Activated T-helper 1 cell treated with anti-CD3 and anti-CD28 coated beads, Interleukin-2, amount 50 U/mL, for 16 hours (primary cell): ENCODE data around the gene APCDD1L.
"Not testable (repeated sequence)": the region's sequence is repeated elsewhere in the genome, so short reads cannot be mapped to it uniquely, and the experiment has no call there.

Experiments
- DNase-seq, 2 donors: peaks; one replicate each; pipeline ENCODE4 v3.0.0-alpha.2; 2020; ENCODE audit warnings: low read depth in 1 of 2, low spot score in 1 of 2

APCDD1L gene

GRCh38 chr20:58545565-58546415, 30.6 kb upstream of the APCDD1L start:
- DNase-seq, result no peak

GRCh38 chr20:58544891-58545290, 29.7 kb upstream of the APCDD1L start:
- DNase-seq, result no peak

GRCh38 chr20:58544286-58544685, 29.1 kb upstream of the APCDD1L start:
- DNase-seq, result no peak

DNA sequence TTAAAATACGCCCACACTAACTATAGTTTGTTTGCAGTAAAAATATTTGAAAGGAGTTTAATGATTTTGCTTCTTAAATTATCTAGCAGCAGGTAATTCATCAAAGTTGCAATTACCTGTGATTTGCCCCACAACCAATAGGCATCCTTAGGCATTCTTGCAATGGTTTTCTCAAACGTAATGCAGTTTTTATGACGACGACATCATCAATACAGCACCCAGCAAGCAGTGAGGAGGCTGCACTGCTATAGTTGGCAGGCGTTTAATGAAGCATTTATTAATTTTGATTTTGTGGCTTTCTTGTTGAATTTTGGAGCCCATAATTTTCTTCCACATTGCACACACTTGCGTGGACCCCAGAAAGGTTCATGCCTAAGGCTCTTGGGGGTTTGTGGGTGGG, 28.1 kb upstream of the APCDD1L start:
- DNase-seq, result no peak

DNA sequence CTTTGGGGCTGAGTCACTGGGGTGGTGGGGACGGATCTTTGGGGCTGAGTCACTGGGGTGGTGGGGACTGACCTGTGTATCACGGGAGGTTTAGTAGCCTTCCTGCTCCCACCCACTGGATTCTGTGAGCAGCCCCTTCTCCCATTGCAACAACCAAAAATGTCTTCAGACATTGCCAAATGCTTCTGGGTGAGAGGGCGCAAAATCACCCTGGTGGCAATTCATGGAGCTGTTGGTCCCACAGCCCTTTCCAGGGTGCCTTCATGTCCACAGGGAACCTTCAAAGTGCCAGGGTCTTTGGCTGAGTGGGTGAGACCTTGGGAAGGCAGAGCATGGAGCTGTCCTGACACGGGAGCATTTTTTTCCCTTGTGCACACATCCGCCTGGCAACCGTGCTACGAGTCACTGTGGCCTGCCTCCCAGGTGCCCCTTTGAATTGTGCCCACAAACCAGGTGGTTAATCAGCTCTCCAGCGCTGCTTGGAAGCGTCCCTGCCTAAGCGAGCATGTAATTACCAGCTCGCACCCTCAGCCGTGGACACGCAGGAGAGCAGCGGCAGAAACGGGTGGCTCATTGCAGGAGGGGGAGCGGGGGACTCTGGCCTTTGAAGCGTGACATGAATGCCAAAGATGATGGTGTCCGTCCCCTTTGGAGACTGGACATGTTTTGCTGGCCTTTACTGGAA, 27.4 kb upstream of the APCDD1L start:
- DNase-seq, result no peak

- not testable (repeated sequence) for DNase-seq
Observed at GRCh38 chr20:58542034-58542410, 26.8 kb upstream of the APCDD1L start.

- DNase-seq, result no peak
Observed at GRCh38 chr20:58538752-58539151, 23.6 kb upstream of the APCDD1L start.

DNA sequence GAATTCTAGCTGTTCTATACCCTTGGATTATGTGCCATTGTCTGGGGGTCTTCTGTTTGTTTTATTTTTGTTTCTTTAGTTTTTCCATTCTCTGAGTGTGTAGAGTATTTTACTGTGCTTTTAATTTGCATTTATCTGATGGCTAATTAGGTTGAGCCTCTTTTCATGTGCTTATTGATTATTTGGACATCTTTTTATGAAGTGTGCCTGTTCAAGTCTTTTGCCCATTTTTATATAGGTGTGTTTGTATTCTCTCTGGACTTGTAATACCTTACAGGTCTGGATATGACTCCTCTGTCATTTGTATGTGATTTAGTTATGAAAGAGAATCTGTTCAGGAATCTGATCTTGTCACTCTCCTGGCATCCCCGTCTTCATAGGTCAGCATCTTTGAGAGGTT, 22.6 kb upstream of the APCDD1L start:
- DNase-seq, result no peak

DNA sequence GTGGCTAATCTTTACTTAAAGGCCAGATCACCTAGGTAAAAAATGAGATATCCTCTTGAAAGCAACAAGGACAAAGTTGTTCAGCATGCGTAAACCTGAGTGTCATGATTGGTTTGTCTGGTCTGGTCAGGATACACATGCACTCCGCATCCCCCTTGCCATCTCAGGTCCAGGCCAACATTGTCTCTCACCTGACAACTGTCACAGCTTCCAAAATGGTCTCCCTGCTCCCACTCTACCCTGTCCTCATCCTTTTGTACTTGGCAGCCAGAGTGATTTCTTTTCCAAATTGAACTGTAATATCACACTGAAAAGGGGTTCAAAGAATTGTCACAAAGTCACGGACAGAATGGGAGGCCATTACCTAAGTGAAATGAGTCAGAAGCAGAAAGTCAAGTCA, 21.1 kb upstream of the APCDD1L start:
- no peak for DNase-seq

- no peak for DNase-seq
Observed at GRCh38 chr20:58531657-58532056, 16.5 kb upstream of the APCDD1L start.

DNA sequence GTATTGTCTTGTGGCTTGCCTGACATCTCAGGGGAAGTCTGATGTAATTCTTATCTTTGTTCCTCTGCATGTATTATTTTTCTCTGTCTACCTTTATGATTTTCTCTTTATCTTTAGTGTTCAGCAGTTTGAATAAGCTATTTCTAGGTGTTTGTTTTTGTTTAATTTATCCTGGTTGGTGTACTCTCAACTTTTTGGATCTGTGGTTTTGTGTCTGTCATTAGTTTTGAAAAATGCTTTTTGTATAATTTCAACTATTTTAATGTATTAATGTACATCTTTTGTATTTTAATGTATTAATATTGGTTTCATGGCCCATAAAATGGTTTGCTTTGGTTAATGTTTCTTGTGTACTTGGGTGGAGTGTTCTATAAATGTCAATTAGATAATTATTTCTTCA, 15.9 kb upstream of the APCDD1L start:
- no peak for DNase-seq

GRCh38 chr20:58528412-58528811, 13.2 kb upstream of the APCDD1L start:
- no peak for DNase-seq

DNA sequence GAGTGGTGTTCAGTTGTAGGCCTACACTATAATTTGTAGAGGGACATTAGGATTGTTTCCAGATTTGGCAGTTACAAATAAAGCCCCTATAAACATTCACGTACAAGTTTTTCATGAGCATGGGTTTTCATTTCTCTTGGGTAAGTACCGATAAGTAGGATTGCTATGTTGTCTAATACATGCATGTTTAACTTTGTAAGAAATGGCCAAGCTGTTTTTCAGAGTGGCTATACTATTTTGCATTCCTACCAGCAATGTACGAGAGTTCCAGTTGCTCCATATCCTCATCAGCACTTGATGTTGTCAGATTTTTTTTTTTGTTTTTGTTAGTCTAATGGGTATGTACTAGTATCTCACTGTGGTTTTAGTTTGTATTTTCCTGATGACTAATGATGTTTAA, 11.2 kb upstream of the APCDD1L start:
- no peak for DNase-seq

GRCh38 chr20:58524814-58525213, 9.6 kb upstream of the APCDD1L start:
- DNase-seq, result no peak

DNA sequence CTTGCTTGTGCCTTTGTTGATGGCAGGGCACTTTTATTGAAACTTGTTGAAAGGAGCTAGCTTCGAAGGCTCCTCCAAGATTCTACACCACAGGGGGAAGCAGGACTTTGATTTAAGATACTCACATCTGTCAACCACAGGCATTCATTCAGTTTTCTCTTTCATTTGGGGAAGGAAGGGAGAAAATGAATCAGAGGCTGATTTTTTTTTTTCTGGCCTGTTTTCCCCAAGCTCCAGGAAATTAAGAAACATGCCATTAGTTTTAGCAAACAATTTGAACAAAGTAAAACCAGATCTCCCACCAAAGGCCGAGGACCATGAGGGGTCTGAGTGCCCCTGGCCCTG, 8.7 kb upstream of the APCDD1L start:
- DNase-seq, result no peak

DNA sequence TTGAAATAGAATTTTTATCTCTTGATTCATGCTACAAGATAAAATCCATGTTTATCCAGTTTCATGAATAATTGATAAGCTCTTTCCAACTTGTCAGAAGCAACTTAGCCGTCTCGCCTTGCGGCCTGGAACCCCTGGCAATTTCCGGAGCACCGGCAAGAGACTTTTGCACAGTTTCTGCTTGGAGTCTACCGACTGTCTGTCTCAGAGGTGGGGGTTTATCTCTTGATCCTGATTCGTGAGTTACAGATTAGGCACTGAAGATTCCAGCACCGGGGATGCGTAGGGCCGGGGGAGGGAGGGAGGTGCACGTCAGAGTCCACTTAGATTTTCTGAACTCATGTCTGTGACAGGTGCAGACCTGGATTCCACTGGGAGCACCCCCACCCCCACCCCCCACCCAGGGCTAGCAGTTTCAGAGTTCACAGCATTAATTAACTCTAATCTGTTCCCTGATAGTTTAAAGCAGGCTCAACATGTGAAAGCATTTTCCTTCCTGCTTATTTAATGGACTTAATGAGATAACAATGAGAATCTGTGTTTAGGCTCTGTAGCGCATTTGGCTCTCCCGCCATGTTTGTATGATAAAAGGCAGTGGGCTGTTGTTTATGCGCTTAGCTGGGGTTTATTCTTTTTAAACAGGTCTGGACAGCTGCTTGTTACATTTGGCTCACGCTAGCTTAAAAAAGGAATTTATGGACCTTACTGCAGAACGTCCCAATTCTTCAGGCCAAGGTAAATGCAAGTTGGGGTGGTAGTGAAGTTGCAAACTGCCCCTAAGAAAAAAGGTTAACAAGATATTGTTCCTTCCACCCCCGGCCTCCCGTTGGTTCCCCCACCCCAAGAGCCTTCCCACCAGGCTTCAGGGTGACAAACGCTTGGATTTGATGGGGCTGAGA, 8.1 kb upstream of the APCDD1L start:
- no peak for DNase-seq

GRCh38 chr20:58522666-58523065, 7.5 kb upstream of the APCDD1L start:
- DNase-seq, result no peak

- no peak for DNase-seq
Observed at GRCh38 chr20:58521763-58522162, 6.6 kb upstream of the APCDD1L start.

DNA sequence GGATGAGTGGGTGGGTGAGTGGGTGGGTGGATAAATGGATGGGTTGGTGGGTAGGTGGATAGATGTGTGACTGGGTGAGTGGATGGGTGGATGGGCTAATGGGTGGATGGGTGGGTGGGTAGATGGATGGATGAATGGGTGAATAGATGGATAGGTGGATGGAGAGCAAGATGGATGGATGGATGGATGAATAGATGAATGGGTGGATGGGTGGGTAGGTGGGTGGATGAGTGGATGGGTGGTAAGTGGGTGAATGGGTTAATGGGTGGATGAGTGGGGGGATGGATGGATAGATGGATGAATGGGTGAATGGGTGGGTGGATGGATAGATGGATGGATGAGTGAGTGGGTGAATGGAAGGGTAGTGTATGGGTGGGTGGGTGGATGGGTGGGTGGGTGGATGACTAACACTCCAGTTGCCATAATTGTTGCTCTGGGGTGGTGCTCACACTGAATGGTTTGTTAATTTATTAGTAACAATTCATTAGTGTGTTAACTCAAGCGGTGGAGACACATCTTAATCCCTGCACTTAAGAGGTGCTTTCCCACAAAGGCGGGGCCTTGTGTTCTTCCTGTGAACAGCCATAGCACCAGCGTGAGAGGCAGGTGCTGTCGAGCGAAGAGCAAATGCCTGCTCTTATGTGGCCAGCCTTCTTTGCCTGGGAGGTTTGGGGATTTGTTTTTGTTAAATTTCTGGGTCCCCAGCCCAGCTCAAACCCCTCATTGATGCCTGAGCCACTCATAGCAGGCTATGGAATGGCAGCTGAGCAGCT, 4.9 kb upstream of the APCDD1L start:
- no peak for DNase-seq

DNA sequence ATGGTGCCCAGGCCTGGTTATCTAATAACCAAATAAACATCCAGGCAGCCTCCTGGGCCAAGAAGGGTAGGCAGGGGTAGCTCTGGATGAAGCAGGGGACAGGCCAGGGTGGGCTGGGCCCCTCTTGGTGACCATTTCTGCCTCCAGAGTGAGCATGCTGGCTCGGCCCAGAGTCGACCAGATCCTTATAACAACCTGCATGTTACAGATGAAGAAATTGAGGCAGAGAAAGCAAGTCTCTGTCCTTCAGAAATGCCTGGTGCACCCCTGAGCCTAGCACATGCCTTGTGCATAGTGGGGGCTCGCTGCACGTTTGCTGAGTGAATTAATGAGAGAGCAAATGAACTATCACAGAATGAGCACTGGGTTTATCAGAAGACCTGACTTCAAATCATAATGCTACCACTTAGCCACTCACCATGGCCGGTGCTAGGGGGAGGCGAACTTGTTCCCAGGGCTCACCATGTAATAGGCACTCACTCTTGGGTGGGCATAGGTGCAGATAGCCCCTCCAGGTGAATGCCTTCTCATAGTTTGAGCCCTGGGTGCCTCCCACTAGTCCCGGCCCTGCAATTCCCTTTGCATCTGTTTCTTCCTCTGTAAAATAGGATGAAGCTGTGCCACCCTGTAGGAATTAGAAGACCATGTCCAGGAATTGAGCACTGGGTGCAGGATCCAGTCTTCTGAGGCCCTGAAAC, 3.8 kb upstream of the APCDD1L start:
- DNase-seq, result no peak
